HG02981 (cell line): Measurements from ENCODE around the gene KCTD15.

ENCODE experiments used
- ATAC-seq: cut with Tn5 transposase; IDR thresholded peaks from one replicate; pipeline ENCODE4 v1.9.1; 2021; ENCODE audit warnings: mild to moderate bottlenecking, moderate library complexity; ENCODE audit not compliant: unreplicated experiment

Gene KCTD15

DNA sequence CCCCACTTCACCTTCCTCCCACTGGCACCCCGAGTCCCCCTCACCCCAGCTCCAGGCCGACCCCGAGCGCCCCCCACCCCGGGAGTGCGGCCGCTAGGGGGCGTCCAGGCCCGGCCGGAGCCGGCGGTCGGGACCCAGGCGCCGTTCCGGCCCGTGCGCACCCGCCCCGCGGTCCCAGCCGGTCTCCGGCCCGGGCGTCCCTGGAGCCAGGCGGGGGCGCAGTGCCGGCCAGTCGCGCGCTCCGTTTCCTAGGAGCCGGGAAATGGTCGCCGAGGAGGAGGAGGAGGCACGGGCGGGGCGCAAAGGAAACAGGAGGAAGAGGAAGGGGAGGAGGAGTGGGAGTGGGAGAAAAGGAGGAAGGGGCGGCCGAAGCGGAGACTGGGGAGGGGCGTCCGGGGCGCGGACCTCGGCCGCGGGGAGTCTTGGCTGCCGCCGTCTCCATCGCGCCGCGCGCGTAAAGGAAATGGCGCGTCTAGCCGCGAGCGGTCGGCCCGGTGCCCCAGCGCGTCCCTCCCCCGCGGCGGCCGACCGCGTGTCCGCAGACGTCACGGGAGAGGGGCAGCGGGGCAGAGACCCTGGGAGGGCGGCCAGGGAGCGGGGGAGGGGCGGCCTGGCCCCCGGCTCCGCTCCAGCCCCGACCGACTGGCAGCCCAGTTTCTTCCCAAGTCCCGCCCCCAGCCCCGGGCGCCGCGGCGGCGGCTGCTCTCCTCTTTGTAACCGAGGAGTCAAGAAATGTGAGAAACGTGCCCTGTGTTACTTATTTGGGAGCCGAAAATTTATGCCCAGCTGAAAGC lies 1.1 kb upstream of the KCTD15 start:
- ATAC-seq = no peak

DNA sequence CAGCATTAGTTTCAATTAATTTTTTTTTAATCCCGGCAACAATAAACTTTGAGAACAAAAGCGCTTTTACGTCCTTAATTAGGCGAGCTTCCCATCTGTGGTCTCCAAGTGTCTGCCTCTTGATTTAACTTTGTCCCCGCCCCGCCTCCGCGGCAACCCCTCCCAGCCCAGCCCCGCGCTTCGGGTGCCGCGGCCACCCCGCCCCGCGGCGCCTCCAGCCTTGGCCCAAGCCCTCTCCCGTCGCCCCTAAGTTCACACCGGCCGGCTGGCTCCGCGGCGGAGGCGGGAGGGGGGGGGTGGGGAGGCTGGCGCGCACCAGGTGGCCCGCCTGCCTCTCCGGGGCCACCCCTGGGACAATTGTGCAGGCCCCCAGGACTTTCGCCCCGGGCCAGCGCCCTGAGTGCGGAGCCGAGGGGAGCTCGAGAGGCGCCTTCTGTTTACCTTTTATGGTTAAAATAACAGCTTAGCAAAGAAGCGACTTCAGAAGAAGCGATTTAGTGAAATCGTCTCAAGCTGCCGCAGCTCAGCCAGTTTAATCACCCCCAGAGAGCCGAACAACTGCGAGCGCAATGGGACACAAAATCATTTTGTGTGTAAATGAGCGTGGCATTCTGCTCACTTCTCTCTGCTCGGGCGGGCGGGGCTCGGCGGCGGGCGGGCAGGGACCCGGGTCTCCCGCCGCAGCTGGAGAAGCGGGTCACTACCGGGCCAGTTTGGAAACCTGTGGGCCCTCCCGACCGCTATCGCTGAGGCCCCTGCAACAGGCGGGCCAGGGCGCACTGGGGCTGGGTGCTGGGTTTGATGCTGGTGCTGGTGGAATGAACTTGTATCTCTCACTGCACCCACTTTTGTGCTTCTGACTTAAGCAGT lies 1.4 kb downstream of the KCTD15 start:
- no peak for ATAC-seq

DNA sequence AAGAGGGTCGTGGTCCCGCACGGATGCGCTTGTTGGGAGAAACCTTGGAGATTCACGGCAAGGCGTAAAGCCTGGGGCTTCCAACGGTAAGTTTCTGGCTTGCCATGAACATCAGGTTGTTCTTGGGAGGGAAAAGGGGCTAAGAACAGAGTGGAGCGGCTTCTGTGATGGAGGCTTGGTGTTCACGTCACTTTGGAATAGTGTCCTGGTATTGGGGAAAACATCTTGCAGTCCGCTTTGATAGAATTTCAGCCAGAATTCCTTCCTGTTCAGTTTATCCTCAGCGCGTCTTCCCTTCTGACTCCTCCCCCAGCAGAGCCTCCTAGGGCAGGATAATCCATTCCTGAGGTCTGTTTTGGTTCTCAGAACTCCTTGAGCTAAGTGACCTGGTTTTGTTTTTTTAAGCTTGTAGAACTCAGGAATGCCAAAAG lies 2.0 kb downstream of the KCTD15 start:
- no peak for ATAC-seq

DNA sequence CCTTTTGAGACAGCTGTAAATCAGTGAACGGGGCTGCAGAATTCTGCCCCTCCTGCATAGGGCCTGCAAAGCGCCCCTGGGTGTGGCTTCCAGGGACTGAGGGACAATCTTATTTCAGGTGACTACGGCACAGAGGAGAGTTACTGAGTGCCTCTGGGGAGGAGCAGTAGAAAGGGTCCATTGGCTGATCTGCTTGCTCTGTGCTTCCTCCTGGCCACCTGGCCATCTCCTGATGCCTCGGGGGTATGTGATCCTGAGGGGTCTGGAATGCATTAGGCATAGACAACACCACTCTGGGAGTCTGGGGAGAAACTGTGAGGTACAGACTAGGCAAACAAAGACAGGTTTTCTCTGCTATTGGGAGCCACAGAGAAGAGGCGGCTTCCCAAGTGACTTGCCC lies 2.8 kb downstream of the KCTD15 start:
- ATAC-seq = no peak

DNA sequence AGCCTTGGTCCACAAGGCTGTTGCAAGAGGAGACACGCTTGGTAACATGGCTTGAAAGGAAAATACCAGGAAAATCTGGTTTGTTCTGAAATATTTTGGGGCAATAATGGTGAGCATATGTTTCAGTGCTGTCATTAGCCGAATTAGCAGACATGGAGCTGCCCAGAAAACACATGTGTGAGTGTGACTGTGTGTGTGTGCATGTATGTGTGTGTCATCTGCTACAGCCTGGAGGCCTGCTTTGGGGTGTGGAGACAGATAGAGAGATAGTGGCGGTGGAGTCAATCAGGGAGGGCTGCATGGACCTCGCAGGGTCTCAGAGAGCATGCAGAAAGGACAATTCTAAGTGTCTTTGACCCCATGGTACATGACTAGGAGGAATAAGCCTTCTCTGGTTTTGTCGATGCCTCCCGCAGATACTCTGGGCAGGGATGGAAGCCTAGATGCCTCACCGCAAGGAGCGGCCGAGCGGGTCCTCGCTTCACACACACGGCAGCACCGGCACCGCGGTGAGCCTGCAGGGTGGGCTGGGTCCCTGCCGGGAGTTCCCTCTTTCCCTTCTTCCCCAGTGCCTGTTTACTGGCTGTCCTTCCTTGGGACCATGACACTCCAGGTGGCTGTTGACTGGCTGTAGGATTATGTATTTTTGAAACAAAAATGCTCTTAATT lies 3.5 kb downstream of the KCTD15 start:
- ATAC-seq = no peak

DNA sequence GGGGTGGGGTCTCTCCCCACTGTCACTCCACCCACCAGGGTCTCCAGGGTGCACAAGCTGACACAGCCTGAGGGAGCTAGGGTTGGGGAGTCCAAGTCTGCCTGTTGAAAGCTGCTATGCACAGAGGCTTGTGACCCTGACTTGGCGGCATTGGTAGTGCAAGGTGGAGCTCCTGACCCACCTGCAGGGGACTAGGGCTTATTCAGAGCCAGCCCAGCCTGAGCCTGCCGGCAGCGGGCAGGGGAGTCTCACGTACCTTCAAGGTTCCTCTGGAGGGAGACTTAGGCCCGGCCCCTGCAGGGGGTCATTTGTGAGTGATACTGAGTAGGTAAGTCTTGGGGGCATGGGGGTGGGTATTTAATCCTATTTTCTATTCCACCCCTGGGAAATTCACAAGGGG lies 4.7 kb downstream of the KCTD15 start:
- no peak for ATAC-seq

DNA sequence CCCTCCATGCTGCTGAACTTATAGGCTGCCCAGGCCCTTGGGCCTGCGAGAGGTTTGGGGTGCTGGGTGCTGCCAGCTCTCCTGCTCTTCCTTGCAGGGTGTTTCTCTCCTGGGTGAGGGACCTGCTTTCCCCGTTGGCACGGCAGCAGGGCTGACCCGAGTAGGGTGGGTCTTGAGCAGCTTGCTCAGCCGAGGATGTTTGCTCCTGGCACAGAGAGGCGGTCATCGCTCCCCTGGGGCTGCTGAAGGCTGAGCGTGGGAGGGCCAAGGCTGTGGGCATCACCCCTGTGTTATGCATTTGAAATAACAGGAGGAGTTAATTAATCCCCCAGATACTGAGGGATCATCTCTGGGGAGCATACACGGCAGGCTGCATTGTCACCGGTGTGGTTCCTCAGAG lies 5.3 kb downstream of the KCTD15 start:
- no peak for ATAC-seq

DNA sequence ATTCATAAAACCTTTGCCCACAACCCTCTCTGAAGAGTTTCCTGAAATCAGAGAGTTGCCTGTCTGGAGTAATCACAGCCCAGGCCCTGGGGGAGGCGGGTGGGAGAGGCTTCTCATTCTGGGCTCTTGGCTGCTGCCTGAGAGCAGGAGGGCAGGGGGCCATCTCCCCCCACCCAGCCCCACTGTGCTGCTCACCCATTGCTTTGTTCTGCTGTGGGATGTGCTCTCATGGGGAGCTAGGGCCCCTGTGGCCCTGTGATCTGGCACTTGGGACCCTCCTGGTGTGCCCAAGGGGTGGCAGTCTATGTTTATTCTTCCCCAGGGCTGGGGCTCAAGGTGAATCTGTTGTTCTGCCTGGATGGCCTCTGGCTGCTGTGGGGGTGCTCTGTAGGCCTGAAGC lies 6.1 kb downstream of the KCTD15 start:
- no peak for ATAC-seq

DNA sequence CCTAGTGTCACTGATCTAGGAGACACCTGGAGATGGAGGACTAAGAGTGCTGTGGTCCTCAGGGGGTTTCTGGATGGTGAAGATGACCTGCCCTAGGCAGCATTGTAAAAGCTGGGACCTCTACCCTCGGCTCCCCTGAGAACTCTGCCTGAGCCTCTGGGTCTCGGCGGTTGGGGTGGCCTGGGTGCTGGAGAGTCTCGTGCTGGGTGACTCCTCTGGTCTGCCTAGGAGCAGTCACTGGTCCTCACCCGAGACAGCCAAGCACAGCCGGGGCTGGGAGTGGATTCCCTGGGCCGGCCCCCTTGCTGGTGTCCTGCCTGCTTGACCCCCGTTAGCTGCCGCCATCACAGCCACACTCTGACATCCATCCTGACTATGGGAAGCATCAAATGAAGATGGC lies 6.7 kb downstream of the KCTD15 start:
- no peak for ATAC-seq

DNA sequence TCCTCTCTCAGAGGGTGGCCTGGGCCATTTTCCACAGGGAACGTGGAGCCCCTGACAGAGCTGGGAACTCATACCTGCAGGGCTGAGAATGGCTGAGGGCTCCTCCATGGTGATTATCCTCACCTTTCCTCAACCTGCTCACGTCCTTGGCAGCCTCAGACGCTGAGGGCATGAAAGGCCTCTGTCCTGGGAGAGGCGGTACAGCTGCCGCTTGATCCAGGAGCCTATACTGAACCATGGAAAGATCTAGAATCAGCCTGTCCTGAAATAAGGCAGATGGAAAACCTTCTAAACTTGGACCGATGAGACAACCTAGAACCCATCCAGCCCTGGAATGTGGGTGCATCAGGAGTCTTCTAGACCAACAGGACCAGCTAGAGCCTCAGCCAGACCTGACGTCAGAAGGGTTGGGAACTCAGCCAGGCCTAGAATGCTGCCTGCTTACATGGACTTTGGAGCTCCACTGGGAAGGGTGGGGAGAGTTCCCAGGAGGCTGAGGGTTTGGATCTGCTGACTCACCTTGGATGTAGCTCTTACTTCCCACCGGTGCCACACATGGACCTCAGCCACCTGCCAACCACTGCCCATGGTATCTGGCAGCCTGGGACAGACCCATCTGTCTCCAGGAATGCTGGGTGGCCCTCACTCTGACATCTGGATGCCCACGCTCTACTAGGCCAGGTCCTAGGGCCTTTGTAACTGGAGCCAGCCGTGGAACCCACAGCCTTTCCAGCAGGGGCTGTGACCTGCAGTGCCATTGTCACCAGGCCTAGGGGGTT lies 7.5 kb downstream of the KCTD15 start:
- ATAC-seq = no peak

DNA sequence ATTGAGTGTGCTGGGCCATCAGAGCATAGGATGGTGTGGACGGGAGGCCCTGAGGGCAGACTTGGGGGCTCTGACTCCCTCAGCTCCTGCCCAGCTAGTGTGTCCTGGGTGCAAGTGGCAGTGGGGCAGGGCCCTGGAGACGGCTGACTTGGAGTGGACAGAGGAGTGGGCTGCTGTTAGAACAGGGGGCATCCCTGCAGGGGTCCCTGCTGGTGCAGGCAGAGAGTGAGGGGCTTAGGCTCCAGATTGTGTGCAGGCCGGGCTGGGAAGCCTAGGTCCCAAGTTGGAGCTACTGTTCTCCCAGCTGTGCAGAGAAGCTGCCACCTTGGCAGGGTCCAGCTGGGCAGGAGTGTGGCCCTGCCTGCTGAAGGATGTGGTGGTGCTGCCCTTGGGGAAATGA lies 8.6 kb downstream of the KCTD15 start:
- no peak for ATAC-seq

DNA sequence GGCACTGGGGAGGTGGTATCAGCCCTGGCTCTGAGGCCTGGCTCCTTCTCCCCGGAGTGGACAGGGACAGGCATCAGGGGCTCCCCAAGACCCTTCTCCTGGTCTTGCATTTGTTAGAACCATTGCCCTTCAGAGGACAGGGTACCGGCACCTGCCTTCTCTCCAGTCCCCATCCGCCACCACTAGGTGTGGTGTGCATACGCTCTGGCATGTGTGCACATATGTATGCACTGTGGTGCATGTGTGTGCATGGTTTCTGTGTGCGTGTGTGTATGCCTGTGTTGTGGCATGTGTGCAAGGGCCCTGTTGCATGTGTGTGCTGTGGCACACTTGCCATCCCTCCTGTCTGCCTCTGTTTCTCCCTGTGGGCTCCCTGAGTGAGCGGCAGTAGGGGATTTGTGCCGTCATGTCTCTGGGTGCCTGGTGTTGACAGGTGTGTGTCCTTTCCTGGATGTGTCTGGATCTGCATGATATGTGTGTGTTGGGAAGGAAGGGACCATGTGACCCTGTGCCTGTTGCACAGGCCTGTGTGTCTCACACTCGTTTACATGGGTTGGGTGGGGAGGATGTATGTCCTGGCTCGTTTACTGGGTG lies 9.3 kb downstream of the KCTD15 start:
- no peak for ATAC-seq

DNA sequence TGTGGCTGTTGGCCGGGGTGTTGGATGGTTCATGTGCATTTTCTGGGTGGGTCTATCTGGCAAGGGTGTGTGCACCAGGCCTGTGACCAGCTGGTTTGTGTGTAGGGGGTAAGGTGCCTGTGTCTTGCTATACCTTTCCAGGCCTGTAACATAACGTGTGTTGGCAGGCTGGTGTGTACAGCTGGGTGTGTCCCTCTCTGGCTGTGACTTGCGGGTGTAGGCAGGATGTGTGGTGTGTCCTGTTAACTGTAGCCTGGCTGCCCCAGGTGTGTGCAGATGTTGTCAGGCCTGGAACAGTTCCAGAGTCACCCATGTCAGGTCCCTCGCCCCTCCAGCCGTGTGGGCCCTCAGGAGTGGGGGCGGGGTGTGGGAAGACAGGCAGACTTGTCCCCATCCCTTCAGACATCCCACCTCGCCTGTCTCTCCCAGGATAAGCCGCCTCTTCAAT lies 9.8 kb downstream of the KCTD15 start:
- no peak for ATAC-seq

DNA sequence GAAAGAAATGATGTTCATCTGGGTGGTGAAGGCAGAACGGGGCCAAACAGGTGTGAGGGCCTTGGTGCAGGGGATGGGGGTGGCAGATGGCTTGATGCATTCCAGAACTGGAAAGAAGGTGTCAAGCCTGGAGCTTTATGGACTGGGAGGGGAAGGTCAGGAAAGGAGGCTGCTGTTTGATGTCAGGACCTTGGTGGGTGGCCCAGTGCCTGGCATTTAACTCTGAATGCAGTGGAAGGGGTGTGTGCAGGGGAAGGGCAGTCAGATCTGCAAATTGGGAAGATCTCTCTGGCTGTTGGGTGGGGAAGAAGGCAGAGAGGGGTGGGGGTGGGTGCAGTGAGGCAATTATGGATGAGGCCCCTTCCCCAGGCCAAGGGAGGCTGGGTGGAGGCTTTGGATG lies 11.7 kb downstream of the KCTD15 start:
- no peak for ATAC-seq

DNA sequence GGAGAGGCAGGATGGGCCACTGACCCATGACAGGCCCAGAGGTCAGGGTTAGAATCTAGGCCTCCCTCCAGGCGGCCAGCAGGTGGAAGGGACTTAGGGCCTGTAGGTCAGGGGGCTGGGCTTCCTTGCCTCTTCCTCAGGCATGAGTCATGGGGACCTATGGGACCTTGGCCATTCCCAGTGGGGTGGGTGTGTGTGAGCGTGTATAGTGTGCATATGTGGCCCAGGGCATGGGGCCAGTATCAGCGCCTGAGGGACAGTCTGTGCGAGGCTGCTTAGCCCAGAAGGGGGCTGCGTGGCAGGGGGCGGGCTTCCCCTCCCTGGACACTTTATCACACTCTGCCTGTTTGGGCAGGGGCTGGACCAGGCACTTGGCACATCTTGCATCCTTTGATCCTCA lies 13.3 kb downstream of the KCTD15 start:
- ATAC-seq = no peak

DNA sequence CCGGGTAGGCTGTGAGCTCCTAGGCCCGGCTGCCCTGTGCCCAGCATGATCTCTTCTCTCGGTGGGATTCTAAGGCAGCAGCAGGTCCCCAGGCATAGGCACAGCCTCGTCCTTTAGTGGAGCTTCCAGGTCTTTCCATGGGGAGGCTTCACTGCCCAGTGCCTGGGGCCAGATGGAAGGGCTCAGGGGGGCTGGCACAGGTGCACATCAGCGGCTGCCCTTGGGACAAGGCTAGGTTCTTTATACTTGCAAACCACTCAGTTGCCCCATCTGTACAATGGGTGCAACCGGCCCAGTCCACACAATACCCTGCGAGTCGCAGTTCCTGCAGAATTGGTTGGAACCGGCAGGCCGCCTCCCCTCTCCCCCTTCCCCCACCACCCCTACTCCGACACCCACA lies 14.2 kb downstream of the KCTD15 start:
- no peak for ATAC-seq

DNA sequence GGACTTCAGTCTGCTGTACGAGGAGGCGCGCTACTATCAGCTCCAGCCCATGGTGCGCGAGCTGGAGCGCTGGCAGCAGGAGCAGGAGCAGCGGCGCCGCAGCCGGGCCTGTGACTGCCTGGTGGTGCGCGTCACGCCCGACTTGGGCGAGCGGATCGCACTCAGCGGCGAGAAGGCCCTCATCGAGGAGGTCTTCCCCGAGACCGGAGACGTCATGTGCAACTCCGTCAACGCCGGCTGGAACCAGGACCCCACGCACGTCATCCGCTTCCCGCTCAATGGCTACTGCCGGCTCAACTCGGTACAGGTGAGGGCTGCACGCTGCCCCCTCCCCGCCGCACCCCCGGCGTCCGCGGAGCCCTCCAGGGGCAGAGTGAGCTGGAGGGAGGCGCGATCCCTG lies 14.6 kb downstream of the KCTD15 start:
- ATAC-seq = no peak

DNA sequence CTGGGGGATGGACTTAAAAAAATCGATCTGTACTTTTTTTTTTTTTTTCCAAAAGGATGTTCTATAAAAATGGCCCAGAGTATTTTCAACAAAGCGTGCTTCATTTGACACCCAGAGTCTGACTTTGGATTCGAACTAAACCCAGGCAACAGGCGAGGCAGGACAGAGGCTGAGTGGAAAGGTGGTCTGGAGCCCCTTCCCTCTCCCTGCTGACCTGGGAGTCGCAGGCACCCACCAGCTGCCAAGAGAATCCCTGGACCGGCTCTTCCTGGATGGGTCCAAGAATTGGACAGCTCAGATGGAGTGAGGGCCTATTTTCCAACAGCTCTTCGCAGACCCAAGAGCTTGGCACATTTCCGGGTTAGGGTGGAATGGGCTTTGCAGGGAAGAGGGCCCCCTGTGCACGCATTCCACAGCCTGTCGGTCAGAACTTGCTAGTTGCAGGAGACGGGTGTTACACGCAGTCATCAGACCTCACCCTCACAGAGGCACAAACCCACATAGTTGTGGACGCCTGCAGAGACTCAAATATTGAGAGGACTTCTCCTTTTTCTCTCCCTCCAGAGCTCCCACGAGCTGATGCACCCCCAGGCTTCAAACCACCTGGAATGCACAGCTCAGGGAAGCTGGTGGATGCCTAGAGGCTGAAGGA lies 15.2 kb downstream of the KCTD15 start:
- no peak for ATAC-seq

DNA sequence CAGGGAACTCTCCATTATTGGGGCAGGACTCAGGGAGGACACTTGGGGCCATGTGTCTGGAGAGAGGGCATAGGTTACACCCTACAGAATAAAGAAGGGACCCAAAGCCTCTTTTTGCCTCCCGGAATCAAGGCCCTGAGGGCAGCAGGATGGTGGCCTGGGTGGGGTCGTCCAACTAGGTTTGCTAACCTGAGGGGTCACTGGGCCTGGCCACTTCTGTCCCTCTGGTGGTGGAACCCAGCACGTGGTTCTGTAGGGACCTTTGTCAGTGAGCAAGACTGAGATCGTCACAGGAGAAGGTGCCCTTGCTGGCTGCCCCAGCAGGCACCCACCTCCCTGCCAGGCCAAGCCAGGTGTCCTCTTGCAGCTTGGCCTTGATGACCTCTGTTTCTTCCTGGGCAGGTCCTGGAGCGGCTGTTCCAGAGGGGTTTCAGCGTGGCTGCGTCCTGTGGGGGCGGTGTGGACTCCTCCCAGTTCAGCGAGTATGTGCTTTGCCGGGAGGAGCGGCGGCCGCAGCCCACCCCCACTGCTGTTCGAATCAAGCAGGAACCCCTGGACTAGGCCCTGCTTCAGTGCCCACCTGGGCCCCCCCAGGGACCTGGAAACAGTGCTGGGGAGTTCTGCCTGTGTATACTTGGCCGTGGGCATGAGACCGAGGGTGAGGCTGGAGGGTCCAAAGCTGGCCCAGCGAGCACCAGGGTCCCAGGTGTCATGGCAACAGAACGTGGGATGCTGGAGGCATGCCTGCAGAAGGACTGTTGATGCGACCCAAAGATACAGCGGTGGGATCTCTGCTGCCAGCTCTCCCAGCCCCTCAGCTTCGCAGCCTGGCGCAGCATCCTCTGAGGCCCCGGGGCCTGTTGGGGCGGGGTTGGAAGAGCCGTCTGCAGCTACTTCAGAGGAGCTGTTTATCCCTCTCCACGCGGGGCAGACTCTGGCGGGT lies 16.0 kb downstream of the KCTD15 start:
- no peak for ATAC-seq
